HPDE6-E6E7 (cell line): ENCODE results near the gene CLEC1B.
"Not testable (repeated sequence)": the region's sequence is repeated elsewhere in the genome, so short reads cannot be mapped to it uniquely, and the experiment has no call there.

Source experiments
- DNase-seq: peaks from one replicate; pipeline ENCODE4 v3.0.0; 2011; ENCODE audit warnings: missing footprints; ENCODE audit errors: extremely low spot score

The CLEC1B gene

DNA sequence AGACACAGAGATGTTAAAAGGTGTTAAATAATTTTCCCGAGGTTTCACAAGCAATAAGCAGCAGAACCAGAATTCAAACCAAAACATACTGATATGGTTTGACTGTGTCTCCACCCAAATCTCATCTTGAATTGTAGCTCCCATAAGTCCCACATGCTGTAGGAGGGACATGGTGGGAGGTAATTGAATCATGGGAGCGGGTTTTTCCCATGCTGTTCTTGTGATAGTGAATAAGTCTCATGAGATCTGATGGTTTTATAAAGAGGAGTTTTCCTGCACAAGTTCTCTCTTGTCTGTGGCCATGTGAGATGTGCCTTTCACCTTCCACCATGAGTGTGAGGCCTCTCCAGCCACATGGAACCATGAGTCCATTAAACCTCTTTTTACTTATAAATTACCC lies 24.2 kb downstream of the CLEC1B start:
- not testable (repeated sequence) for DNase-seq

DNA sequence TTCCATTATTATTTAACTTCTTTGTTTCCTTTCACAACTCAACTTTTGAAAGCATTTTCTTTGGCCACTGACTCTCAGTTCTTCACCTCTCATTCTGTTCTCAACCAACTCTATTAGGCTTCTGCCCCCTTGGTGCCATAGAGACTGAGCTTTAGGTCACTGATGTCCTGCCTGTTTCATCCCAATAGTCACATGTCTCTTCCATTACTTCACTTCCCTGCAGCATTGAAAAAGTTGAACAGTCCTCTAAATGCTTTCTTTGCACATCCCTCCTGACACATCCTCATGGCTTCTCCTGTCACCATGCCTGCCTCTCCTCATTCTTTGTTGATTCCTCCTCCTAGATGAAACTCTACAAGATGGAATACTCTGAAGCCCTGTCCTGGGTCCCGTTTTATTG lies 25.0 kb downstream of the CLEC1B start:
- DNase-seq, result no peak

DNA sequence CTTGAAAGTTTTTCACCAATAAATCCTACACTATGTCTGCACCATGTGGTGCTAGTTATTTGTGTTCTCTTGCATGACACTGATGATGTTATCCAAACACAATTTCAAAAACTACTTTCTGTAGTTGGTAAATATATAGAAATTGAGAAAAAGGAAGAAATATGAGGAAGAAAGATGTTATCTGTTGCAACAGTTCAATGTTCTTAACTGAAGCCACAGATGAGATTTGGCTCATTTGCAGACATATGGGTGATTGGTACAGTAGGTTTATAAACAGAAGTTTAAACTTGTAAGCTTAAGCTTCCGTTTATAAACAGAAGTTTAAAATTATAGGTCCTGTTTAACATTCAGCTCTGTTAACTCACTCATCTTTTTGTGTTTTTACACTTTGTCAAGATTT lies 27.7 kb downstream of the CLEC1B start, which contains the start of gene CLEC12A:
Gene CLEC12A (plus strand): TSS at position 229 of the 400 bp plus-strand sequence. CDS start 188 bp downstream, outside the sequence.
- DNase-seq, result no peak

DNA sequence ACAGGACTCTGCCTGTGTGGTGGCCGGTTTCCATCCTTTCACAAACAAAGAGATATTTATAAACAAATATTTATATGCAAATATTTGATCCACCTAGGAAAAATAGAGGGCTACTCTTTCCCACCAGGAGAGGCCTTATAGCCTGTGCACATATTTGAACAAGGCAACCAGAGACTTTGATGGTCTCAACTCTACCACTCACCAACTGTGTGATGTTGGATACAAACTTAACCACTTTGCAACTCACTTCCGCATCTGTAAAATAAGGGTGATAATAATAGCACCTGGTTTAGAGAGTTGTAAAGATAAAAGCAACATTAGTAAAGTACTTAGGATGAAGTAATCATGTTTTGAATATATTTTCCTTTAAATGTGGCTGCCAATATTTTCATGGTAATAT lies 29.2 kb downstream of the CLEC1B start:
- DNase-seq, result no peak

DNA sequence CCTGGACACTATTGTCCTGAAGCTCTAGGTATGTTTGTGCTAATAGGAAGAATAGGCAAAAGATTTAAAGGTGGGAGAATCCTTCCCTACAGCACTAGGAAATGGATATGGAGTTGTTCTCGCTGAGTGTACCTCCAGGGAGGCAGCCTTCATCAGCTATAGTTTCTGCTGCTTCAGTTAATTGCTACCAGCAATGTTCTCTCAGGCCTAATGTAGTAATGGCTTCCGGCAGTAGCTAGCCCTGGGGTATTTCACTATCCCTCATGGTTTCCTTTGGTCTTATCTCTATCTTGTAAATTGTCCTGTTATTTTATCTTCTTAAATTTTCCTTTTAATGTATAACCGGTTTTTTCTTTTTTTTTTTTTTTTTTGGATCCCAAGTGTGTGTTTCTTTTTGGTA lies 37.0 kb downstream of the CLEC1B start:
- no peak for DNase-seq

DNA sequence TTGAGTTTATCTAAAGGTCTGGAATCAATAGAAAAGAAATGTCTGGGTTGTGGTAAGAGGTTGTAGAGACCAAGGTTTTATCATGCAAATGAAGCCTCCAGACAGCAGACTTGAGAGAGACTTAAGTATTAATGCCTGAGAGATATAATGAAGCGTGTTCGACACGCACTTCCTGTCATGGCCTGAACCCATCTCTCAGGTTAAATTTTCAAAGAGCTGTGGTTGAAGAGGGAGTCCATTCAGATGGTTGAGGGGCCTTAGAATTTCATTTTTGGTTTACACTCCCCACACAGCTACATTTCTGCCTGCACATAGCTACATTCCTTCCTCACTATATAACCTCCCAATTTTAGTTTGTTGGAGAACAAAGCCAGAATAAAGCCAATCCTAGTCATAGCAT lies 37.8 kb downstream of the CLEC1B start:
- DNase-seq, result no peak

DNA sequence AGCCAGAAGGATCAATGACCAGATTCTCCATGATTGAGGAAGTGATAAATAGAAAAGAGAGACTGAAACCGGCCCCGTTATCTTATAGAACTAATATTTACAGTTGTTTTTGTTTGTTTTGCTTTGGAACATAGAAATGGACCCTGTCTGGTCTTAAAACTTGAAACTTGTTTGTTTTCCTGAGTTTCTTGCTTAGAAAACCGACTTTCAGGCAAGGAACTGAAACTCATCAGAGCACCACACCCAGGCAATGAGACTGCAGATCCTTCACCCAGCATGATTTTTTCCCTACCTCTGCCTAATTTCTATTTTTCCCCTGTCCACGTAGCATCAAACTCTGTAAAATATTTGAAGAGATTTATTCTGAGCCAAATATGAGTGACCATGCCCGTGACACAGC lies 38.3 kb downstream of the CLEC1B start:
- DNase-seq, result no peak

DNA sequence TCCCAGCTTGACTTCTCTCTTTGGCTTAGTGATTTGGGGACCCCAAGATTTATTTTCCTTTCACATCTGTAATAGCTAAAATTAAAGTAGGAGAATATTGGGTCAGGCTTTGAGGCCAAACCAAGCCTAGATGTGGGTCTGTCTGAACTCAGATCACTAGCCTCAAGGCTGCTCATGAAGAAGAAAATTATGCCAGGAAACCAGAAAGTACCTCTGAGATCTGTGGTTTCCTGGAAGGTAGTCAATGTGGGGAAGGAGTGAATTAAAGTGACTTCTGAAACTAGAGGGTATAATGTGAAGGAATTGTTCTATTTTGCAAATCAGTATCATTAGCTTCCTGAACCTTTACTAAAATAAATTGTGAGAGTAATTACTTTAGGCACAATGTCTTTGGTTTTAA lies 41.1 kb downstream of the CLEC1B start:
- DNase-seq, result no peak

DNA sequence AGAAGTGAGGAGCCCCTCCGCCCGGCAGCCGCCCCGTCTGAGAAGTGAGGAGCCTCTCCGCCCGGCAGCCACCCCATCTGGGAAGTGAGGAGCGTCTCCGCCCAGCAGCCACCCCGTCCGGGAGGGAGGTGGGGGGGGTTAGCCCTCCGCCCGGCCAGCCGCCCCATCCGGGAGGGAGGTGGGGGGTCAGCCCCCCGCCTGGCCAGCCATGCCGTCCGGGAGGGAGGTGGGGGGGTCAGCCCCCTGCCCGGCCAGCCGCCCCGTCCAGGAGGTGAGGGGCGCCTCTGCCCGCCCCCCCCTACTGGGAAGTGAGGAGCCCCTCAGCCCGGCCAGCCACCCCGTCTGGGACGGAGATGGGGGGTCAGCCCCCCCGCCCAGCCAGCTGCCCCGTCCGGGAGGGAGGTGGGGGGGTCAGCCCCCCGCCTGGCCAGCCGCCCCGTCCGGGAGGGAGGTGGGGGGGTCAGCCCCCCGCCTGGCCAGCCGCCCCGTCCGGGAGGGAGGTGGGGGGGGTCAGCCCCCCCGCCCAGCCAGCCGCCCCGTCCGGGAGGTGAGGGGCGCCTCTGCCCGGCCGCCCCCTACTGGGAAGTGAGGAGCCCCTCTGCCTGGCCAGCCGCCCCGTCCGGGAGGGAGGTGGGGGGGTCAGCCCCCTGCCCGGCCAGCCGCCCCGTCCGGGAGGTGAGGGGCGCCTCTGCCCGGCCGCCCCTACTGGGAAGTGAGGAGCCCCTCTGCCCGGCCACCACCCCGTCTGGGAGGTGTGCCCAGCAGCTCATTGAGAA lies 45.8 kb downstream of the CLEC1B start:
- DNase-seq, result not testable (repeated sequence)

DNA sequence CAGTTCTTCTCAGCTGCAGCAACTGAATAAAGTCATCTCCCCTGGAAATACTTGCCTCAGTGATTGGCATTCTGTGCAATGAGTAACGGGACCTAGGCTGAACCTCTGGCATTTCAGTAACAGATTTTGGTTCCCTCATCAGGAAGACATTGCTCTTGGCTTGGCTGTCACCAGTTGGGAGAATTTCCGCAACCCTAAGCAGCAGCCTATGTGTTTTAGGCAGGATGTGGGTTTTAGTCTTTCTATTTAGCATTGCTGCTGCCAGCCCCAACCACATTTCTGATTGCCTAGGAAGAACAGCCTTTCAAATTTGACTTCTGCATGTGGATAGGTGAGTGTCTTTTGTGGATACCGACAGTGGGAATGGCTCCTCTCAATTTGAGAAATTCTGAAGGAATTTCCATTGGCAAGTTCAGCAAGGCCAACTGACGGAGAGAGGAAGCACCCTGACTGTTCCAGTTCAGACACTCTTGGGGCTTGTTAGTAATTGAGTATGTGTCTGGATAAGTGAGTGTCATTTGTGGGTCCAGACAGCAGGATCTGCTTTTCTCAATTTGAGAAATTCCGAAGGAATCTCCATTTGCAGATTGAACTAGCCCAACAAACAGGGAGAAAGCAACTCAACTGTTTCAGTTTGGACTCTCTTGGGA lies 47.8 kb downstream of the CLEC1B start:
- no peak for DNase-seq

DNA sequence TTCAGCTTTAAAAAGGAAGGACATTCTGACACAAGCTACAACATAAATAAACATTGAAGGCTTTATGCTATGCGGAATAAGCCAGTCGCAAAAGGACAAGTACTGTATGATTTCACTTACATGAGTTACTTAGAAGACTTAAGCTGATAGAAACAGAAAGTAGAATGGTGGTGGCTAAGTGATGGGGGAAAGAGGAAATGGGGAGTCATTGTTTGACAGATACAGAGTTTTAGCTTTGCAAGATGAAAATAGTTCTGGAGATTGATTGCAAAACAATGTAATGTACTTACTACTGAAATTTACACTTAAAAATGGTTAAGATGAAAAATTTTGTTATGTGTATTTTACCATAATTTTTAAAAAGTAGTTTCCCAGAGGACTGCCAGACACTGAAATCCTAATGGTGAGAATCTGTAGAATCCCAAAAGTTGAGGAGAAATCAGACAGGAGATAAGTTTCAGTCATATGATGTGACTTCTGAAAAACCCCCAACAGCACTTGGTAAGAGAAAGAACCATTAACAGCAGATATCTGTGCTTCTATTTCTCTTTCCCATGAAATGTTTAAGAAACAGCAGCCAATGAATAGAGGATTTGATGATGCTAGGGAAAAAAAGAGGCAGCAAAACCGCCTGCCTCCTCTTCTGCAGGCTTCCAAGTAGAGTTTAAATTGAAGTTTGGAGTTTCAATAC lies 50.2 kb downstream of the CLEC1B start:
- no peak for DNase-seq

DNA sequence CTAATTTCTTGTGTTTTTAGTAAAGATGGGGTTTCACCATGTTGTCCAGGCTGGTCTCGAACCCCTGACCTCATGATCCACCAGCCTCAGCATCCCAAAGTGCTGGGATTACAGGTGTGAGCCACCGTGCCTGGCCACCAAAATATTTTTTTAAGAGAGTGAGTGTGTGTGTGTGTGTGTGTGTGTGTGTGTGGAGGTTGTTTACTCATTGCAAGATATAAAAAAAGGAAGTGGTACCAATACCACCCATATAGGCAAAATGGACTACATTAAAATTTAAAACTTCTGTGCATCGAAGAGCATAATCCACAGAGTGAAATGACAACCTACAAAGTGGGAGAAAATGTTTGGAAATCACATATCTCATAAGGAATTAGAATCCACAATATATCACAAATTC lies 51.2 kb downstream of the CLEC1B start:
- DNase-seq, result no peak

DNA sequence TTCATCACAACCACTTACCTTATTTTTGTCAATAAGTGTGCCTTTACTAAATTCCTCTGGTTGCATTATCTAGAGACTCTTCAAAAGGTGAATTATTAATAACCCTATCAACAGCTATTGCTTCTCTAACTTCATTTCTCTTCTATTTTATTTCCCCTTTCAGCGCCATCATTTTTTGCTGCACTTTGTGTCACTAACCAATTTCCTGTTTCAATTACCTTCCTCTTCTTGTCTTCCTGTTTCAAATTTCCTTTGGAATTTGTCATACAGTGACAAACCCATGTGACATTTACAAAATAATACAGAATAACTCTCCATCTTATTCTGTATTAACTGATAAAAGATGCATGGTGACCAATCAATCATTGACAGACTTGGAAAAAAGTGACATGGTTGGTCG lies 54.5 kb downstream of the CLEC1B start:
- DNase-seq, result no peak

DNA sequence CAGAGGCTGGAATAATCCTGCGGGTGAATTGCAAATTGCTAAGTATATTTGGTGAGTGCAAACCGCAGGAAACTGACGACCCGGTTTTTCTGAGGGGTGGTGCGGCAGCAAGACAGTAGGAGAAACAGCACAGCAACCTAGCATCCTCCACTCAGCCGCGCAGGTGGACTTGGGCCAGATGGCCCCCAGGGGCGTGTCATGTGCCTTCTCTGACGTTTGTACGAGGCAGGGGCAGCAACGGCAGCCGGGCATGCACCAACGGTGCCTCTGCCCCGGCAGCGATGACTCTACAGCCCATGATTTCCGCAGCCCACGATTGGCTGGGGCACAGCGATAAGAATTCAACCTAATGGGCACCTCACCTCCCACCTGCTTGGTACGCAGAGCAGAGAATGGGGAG lies 55.7 kb downstream of the CLEC1B start:
- DNase-seq, result no peak
